Measurements from ENCODE around the gene GRIA1. TPM values are rescaled to one million over a fixed set of nuclear protein-coding genes. Genes with fewer than 3 reads are reported as not detected.

The GRIA1 gene
- total RNA-seq, 2 donors from 2014 or later: 0.12 to 1.2 TPM

DNA sequence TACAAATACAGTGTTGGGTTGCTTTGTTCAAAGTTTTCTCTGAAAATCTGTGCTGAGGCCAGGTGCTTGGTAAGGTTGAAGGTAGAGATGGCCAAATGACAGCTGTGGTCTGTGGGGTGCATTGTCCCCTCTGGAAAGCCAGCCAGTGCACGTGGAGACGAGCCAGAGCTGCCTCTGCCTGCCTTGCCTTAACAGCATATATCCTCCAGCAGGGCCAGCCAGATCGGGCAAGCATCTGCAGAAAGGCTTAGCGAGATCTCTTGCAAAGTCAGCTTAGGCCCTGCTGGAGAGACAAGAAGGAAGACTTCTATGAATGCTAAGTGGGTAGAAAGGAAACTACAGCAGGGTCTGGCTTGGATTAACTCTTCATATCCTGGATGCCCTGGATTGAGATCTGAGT lies 49.5 kb downstream of the GRIA1 start:
- Histone ChIP-seq H3K36me3 (no peaks in the 10 kb centered on the region), H3K4me1 (no peaks in the 10 kb centered on the region), H3K27me3 (no peaks in the 10 kb centered on the region), H3K27ac (no peak overlapping the region), H3K9me3 (no peaks in the 10 kb centered on the region), H3K4me3 (no peak overlapping the region)
- DNase-seq (ENCODE audit: low spot score): no peak
- TF ChIP-seq, protein P1, sequence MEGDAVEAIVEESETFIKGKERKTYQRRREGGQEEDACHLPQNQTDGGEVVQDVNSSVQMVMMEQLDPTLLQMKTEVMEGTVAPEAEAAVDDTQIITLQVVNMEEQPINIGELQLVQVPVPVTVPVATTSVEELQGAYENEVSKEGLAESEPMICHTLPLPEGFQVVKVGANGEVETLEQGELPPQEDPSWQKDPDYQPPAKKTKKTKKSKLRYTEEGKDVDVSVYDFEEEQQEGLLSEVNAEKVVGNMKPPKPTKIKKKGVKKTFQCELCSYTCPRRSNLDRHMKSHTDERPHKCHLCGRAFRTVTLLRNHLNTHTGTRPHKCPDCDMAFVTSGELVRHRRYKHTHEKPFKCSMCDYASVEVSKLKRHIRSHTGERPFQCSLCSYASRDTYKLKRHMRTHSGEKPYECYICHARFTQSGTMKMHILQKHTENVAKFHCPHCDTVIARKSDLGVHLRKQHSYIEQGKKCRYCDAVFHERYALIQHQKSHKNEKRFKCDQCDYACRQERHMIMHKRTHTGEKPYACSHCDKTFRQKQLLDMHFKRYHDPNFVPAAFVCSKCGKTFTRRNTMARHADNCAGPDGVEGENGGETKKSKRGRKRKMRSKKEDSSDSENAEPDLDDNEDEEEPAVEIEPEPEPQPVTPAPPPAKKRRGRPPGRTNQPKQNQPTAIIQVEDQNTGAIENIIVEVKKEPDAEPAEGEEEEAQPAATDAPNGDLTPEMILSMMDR (IDR thresholded peaks at IDR 0.05): no peak

DNA sequence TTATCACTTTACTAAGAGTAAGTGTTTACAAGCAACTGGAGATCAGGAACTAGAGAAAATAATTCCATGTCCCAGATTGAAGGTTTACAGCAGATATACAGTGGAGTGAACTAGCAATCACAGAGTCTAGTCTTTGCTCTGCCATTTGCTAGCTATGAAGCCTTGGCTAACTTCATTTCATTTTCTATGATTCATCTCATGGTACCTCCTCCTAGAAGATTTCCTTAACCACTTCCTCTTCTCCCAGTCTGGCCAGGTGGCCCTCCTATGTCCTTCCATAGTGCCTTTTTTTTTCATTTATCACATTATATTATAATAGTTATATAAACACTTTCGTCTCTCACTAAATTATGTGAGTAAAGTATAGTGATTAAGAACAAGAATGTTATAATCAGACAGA lies 52.1 kb downstream of the GRIA1 start:
- DNase-seq (ENCODE audit: low spot score): no peak
- Histone ChIP-seq H3K27me3 (no peaks in the 10 kb centered on the region), H3K4me3 (no peak overlapping the region), H3K4me1 (no peaks in the 10 kb centered on the region), H3K36me3 (no peaks in the 10 kb centered on the region), H3K9me3 (no peaks in the 10 kb centered on the region), H3K27ac (no peak overlapping the region)
- TF ChIP-seq, protein P1 (IDR thresholded peaks at IDR 0.05): no peak

DNA sequence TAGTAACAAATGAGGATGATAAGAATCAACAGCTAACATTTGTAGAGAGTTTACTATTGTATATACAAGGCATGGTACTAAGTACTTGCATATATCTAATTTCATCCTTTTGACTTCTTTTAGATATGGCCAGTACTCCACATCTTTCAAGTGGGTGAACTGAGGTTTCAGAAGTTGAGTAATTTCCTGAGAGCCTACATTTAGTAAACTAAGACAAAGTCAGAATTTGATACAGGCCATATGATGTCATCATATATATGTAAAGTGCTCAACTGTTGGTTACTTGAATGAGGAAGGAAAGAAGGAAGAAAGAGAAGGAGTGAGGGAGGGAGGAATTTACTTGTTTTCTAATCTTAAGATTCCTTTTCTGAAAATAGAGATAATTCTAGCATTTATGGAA lies 52.8 kb downstream of the GRIA1 start:
- TF ChIP-seq, protein P1 (IDR thresholded peaks at IDR 0.05): no peak
- Histone ChIP-seq H3K27me3 (no peaks in the 10 kb centered on the region), H3K9me3 (no peaks in the 10 kb centered on the region)

DNA sequence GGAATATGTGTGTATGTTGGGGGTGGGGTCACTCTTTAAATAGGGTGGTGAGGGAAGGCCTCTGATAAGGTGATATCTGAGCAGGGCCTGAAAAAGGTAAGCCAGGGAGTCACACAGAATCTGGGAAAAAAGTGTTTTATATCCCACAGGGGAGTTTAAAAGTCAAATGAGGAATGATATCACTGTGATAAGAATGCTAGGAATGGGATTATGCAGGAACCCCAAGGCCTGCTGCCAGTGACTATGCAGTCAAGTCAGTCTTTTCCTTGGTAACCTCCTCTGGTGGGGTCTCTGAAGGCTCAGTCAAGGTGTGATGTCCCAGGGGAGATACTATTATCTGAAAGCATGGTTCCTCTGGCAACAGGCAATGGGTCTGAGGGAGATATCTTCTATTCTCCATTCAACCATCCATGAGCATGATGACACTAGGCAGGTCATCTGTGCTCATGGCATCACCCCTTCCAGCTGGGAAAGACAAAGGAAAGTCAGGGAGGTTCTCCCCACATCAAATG lies 53.5 kb downstream of the GRIA1 start:
- Histone ChIP-seq H3K4me3 (no peak overlapping the region), H3K27ac (no peak overlapping the region), H3K4me1 (no peaks in the 10 kb centered on the region), H3K27me3 (no peaks in the 10 kb centered on the region), H3K36me3 (no peaks in the 10 kb centered on the region), H3K9me3 (no peaks in the 10 kb centered on the region)
- DNase-seq (ENCODE audit: low spot score): no peak
- TF ChIP-seq, protein P1 (IDR thresholded peaks at IDR 0.05): no peak

More for the DNA sequence above, 52.8 kb downstream of the GRIA1 start:
- no peaks in the 10 kb centered on the region for H3K4me1 ChIP-seq
- no peak overlapping the region for H3K27ac ChIP-seq
- no peak overlapping the region for H3K4me3 ChIP-seq
- no peaks in the 10 kb centered on the region for H3K36me3 ChIP-seq
- no peak for DNase-seq (ENCODE audit: low spot score)

DNA sequence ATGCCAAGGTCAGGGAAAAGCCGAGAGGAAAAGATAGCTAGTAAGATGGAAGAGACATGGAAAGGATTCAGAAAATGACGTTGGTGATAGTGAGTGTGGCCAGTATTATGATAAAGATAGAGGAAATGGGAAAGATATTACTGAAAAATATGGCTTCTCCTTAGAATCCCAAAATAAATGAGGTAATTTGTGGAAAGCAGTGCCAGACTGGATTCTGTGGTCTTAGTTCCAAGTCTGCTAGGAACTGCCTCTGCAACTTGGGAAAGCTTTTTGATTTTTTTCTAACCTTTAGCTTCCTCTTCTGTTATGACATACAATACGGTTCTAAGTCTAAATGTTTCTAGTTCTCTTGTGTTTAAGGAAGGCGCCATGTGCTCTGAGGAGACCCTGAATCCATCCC lies 54.2 kb downstream of the GRIA1 start:
- H3K4me1 ChIP-seq: no peaks in the 10 kb centered on the region
- DNase-seq (ENCODE audit: low spot score): no peak
- no peaks in the 10 kb centered on the region for H3K27me3 ChIP-seq

More for the DNA sequence above, 54.2 kb downstream of the GRIA1 start:
- Histone ChIP-seq H3K36me3 (no peaks in the 10 kb centered on the region), H3K27ac (no peak overlapping the region), H3K9me3 (no peaks in the 10 kb centered on the region), H3K4me3 (no peak overlapping the region)
- TF ChIP-seq, protein P1 (IDR thresholded peaks at IDR 0.05): no peak
